GM21360 (cell line): ENCODE measurements around the gene WSCD1.

Experiments
- ATAC-seq: cut with Tn5 transposase; IDR thresholded peaks from one replicate; pipeline ENCODE4 v1.9.1; 2021; ENCODE audit warnings: mild to moderate bottlenecking, moderate library complexity; ENCODE audit not compliant: unreplicated experiment

The WSCD1 gene

DNA sequence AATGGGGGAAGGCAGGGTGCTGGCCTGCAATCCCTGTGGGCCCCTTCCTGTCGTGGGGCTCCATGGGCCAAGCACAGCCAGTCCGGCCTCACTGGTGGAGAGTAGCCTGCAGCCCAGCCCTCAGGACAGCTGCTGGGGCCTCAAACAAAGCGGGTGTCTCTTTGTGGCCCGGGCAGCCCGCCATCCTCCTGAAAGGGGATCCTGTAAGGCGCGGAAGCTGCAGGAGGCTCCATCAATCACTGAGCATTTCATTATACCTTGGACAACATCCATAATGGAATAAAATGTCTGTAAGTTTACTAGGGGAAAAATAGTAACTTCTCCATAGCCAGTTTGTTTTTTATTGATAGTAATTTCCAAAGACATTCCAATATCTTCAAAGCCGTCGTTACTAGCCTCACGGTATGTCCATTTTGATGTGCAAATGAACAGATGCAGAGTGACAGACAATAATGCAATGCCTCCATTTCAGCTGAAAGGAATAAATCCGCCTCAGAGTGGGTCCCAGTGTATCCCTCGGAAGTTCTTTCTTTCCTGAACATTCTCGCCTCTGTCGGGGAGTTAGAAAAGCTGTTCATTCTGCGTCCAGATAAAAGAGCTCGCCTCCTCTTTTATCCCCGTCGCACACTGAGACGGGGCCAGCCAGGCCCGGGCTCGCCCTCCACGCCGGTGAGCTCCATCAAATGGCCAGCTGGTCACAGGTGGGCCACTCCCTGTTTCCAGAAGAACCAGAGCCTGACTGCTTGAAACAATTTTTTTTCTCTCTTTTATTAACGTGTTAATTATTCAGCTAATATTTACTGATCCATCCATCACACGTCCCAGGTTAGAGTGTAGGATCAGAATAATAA lies 14.4 kb downstream of the WSCD1 start:
- no peak for ATAC-seq

DNA sequence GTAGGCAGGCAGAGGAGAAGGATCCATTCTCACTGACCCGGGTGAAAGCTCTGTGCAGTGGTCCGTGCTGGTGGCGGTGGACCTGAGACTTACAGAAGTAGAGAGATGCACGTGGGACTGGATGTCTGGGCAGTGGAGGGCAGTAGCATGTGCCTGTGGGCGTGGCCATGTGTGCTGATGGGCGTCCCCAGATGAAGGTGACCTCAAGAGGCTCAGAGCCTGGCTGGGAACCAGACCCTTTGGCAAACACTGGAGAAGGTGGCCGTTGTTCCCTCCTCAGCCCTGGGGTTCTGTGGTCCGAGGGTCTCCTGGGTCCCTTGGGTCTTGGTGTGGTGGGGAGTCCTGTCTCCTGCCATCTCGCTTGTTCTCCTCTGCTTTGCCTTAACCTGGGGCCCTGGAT lies 15.6 kb downstream of the WSCD1 start:
- ATAC-seq = no peak

DNA sequence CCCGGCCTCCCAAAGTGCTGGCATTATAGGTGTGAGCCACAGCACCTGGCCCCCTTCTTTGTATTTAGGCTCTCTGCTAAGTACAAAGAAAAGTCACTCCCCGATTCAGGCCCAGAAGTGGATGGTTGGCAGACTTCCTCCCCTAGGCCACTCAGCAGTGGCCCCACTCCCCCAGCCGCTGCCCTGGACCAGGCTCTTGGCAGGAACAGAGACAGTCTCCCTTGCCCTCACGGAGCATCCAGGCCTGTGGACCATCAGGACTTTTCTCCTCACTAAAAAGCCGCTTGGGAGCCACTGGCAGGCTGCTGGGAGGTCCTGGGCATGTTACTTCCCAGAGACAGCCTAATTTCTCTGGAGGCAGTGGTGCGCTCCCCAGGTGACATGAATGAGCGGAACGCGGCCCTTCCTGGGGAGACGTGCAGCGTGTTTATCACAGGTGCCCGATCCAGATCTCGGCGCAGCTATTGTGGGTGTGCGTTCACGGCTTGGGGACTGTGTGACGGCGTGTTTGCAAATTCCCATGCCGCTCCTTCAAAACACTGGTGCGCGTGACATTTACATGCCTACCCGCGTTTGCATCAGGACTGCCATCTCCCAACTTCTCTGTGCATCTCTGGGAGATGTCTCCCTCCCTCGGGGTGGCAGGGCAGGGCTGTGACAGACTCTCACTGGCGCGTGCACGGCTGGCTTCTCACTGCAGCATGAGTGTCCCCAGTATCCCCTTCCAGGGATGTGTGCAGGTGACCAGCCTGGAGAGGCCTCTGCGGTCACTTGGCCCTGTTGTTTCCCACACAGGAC lies 16.6 kb downstream of the WSCD1 start:
- ATAC-seq = no peak

DNA sequence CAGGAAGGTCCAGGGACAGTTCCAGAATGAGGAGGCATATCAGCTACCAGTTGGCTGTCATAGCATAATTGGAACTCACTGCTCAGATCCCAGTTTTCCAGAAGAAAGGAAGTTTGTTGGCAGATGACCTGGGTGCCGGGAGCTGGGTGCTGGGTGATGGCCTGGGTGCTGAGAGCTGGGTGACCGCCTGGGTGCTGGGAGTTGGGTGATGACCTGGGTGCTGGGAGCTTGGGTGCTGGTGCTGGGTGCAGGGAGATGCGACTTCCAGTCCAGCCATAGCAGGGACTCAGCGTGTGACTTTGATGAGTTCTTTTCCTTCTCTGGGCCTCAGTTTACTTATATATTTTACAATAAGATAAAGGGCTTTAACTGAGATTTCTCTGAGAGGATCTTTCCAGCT lies 18.0 kb downstream of the WSCD1 start:
- ATAC-seq = no peak

DNA sequence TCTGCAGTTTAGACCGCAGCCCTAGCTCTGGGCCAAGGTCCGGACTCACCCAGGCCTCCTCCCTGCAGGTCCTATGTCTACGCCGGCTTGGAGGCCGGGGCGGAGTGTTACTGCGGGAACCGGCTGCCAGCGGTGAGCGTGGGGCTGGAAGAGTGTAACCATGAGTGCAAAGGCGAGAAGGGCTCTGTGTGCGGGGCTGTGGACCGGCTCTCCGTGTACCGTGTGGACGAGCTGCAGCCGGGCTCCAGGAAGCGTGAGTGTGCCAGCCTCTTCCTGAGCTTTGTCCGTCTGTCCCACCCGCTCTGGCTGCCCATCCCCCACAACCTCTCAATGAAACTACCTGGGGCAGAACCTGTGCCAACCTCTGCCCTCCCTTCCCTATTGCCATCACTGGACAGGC lies 20.1 kb downstream of the WSCD1 start:
- ATAC-seq = no peak

DNA sequence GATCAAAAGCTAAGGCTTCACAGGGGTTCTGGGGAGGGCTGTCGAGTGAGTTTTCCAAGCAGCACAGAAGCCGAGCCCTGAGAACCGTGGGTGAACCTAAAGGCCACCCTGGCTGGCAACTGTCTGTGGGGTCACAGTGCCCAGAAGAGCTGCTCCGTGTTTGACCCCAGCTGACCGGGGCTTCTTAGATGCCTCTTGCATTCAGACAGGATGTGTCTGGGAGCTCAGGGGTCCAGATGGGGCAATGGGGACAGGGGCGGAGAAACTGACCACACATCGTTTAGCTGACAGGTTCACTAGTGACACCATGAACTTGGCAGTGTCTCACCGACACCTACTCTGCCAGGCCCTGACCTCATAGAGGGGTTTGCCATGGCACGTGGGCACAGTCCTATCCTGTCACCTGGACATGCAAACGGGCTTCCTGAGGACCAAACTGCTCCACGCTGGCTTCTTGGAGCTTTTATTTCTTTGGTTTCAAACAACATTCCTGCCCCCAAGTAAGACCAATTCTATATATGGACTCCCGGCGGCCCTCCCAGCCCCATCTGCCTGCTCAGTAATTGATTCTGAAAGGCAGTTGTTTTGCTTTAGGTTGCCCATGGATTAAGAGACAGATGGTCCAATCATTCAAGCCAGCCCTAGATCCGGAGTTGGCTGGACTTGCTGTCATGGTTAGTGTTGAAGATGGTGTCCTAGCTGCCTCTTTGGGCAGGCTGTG lies 22.2 kb downstream of the WSCD1 start:
- ATAC-seq = no peak

DNA sequence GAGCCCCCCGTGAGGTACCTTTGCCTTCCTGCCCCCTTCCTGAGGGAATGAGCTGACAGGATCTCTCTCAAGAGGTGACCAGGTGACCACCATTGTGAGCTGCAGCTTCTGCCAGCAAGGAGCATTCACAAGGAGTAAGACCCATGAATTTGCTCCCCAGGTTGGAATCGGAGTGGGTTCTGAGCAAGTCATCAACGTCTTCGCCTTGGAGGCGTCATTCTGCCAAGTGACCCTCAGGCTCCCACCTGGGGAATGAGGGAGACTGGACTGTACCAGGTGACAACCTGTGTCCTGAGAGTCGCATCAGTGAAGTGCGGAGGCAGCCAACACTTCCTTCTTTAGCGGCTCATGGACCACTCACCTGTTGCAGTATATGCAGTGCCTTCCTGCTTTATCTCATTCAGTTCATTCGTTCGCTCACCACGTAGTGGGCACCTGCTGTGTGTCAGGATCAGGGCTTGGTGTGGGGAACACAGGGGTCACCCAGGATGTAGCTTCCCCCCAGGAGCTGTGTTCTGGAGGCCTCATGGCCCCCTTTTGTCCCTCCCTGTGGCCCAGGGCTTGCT lies 22.8 kb downstream of the WSCD1 start:
- ATAC-seq = no peak

DNA sequence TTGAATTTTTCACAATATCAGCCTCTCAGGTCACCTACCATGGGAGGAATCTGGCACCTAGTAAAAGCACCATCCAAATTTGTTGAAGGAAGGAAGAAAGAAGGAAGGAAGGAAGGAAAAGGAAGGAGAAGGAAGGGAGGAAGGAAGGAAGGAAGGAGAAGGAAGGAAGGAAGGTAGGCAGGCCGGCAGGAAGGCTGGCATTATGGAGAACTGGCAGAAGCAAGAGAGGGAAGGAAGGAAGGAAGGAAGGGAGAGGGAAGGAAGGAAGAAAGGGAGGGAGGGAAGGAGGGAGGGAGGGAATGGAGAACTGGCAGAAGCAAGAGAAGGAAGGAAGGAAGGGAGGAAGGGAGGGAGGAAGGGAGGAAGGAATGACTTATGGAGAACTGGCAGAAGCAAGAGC lies 24.3 kb downstream of the WSCD1 start:
- no peak for ATAC-seq

DNA sequence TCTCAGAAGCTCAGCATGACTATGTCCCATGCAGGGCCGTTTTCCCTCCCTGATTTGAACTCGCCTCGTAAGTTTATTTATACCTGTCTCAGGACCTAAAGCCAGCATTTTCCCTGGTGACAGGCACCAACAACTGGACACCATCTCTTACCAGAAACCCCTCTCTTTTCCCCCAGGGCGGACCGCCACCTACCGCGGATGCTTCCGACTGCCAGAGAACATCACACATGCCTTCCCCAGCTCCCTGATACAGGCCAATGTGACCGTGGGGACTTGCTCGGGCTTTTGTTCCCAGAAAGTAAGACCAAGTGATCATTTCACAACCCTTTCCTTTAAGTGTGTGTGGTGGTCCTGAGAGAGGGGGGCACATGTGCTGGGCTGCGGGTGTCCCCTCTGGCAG lies 24.7 kb downstream of the WSCD1 start:
- ATAC-seq = no peak

DNA sequence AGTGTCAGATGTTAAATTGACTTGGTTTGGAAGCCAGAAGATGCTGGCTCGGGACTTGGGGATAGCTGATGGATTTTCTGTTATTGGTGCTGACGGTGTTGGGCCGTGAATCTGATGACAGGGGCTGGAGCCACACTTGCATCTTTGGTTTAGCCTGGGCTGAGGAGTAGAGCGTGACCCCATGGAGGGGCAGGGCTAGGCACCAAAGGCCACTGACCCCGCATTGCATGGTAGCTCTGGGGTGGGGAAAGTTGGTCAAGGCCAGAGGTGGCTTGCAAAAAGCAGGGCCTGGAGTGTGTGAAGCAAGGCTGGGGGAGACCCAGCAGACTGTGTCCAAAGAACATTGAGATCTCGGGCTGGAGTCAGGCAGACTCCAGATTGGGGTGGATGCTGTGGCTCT lies 25.3 kb downstream of the WSCD1 start:
- ATAC-seq = no peak

DNA sequence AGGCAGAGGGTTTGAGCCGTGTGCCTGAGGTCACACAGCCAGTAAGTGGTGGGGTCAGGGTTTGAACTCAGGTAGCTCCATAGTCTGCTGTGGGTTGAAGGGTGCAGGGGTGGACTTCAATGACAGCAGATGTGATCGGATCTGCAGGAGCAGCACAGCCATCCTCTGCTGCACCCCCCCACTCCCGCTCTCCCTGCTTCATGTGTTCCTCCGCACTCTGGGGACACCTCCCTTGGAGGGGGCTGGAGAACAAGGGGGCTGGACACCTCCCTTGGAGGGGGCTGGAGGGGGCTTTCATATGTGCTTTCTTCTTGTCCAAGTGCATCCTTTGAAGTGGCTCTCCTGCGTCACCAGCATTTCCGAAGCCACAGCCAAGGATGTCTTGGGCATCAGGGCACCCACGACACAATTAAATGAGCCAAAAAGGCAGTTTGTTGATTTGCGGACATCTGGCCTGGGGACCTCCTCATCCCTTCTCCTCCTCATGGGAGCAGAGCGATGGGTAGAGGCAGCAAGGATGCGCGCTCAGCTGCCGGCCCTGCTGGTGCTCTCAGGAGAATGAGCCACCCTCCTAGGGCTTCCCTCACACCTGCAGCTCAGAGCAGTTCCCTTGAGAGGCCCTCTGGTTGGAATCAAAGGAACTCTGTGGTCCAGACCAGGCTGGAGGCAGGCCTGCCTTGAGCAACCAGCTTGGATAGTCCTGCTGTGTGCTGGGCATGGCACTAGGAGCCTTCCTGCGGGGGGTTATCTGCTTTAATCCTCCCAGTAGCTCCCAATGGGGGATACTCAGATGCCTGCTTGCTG lies 26.2 kb downstream of the WSCD1 start:
- no peak for ATAC-seq

DNA sequence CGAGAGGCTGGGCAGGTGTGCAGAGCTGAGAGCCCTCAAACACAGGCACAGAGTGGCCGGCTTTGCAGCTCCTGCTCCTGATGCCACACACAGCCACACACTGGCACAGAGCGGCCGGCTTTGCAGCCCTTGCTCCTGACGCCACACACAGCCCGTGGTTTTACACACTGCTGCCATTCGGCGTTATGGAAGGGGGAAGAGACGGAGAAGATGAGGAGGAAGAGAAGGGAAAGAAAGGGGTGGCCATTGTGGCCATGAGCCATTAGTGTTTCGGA lies 26.8 kb downstream of the WSCD1 start:
- no peak for ATAC-seq

DNA sequence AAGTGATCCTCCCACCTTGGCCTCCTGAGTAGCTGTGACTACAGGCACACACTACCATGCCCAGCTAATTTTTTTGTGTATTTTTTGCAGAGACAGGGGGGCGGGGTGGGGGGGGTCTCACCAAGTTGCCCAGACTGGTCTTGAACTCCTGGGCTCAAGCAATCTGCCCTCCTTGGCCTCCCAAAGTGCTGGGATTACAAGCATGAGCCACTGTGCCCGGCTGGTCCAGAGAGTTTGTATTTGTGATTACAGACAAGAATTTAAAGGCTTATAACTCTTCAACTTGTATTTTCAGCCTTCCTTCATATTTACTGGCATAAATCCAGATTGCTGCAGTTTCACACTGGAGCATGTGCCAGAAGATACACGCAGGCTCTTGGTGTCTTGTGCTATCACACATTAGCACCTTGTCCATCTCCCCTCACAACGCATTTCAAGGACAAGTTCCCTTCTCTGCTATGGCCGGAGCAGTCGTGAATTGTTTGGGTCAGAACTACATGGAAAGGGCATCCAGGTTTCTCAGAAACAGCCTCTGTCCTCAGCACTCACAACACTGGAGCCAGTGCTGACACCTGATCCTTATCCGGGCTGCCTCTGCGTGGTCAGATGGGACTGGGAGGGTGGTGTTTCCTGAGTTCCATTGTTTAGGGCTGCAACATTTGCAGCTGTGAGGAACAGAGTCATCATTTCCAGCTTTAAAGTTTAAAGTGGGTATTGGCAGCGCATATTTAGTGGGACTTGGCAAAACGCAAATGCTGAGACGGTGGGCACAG lies 28.1 kb downstream of the WSCD1 start:
- no peak for ATAC-seq

DNA sequence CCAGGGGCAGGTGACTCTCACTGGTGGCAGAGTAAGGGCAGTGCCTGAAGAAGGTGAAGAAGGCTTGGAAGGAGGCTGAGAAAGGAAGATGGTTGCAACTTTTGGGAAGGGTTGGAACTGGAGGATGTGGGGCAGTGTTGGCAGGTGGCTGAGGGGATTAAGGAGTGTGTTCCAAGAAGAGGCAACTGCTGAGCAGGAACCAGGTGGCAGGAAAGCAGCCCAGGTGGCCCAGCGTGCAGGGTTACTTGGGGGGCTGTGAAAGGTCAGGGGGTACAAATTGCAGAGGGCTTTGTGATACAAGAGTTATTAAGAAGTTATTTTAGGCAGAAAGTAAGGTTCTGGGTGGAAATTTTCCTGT lies 28.6 kb downstream of the WSCD1 start:
- ATAC-seq = no peak

DNA sequence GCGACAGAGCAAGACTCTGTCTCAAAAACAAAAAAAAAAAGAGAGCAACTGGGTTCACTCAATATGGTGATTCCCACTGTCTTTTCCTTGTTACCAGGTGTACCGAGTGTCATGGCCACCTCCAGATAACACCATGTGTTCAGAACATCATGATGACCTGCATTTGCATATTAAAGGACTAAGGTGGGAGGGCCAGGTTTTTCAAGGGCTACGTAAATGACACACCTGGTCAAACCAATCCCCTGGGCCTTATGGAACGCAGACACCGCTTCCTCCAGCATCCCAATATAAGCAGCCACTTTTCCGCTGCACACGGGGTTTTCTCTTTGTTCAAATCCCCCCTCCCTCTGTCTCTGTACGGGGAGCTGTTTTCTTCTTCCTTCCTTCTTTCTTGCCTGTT lies 29.3 kb downstream of the WSCD1 start:
- no peak for ATAC-seq

DNA sequence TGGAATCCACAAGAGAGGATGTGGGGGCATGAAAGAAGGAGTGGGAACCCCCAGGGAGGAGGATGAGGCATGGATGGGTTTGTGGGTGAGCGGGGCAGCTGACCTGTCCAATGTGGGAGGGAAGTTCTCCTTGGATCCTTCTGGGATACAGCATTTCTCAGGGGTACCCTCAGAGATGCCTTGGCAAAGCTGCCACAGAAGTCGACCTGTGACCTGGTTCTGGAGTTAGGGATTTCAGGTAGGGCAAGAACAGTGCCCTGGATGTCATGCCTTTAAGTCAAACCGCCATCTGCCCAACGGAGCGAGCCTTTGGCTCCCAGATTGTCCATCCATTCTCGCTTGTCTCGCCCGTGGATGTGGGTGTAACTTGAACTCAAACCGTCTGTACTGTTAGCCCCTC lies 30.0 kb downstream of the WSCD1 start:
- ATAC-seq = no peak

DNA sequence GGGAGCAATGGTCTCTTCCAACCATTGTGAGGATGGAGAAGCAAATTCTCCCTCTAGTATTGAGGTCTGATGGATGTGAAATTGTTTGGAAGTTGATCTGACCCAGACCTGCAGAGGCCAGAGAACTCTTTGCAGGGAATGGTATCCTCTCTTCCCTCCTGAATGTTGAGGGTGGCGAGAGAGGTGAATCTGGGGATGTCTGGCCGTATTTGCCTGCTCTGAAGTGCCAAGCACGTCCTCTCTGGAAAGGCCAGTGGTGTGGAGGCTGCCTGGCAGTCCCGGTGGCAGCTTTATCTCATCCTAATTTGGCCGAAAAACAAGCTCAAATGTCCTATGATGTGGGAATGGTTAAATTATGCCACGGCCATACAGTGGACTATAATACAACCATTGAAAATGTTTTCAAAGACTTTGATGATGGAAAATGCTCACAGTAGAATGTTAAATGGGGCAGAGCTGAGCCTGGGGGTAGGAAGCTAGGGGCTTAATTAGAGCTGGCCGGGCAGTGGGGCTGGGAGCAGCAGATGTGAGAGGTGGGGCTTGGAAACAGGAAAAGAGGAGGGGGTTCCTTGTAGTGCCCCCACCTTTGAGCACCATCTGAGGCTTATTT lies 30.8 kb downstream of the WSCD1 start:
- ATAC-seq = no peak

DNA sequence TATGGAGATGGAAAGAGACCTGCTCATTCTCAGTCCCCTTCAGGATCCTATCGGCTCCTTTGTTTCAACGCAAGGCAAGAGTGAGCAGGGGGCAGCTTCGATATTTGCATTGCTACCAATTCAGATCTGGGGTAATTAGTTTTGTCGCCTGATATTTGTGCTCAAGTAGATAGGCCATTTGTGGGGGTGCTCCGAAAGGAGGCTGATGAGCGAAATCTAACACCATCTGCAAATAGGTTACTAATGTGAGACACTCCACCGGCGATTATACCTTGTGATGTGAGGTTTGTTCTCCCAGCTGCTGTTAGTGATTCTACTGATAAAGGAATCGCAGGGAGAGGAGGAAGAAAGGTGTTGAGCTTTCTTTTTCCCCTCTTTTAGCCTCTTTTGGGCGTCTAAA lies 31.5 kb downstream of the WSCD1 start:
- ATAC-seq = no peak

DNA sequence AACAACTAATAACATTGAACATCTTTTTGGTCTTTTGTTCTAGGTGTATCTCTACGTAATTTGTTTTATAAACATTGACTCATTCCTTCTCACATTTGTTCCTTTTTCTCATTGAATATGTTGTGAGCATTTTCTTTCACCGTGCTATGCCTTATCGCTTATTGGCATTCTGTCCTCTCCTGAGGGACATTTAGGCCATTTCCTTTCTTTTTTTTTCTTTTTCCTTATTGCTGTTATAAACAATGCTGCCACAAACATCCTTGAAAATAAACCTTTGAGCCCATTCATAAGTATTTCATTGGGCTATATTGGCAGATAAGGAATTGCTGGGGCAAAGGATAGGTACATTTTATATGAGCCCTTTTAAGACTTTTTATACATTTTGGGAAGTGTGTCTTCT lies 32.4 kb downstream of the WSCD1 start:
- ATAC-seq = no peak
